Testis (tissue), 3 donors: ENCODE data around the gene SERPINB12. TPM values are rescaled to one million over a fixed set of nuclear protein-coding genes. Genes with fewer than 3 reads are reported as not detected.

Source experiments
- DNase-seq: peaks from one replicate; pipeline ENCODE4 v3.0.0-alpha.2; 2019
- H3K27ac ChIP-seq, 2 donors: fragments of 200-600 bp; sonication (generic); one replicate each; pipeline ENCODE4 v1.5.1; 2019
- H3K27me3 ChIP-seq: fragments of 200-600 bp; sonication (generic); one replicate; pipeline ENCODE4 v1.5.1; 2019
- H3K36me3 ChIP-seq: fragments of 200-600 bp; sonication (generic); one replicate; pipeline ENCODE4 v1.5.1; 2017; ENCODE audit warnings: low read depth; ENCODE audit errors: missing control alignments
- H3K4me1 ChIP-seq: fragments of 200-600 bp; sonication (generic); one replicate; pipeline ENCODE4 v1.5.1; 2019
- H3K4me3 ChIP-seq, 2 donors: fragments of 200-600 bp; sonication (generic); one replicate each; pipeline ENCODE4 v1.5.1; 2017 to 2019
- H3K9me3 ChIP-seq: fragments of 200-600 bp; sonication (generic); one replicate; pipeline ENCODE4 v1.5.1; 2017
- CTCF ChIP-seq, 3 experiments: fragments of 450-650 bp in 2 of 3; fragments of 200-600 bp in 1 of 3; sonication (generic) in 1 of 3; IDR thresholded peaks; one replicate each; pipeline ENCODE4 v1.5.1; 2016 to 2019; ENCODE audit warnings: antibody characterized with exemption in 3 of 3, mild to moderate bottlenecking in 2 of 3, moderate library complexity in 1 of 3
- POLR2A ChIP-seq: fragments of 450-650 bp; IDR thresholded peaks from one replicate; pipeline ENCODE4 v1.6.1; 2017; ENCODE audit warnings: antibody characterized with exemption, mild to moderate bottlenecking, moderate library complexity
- WGBS, 2 donors: methylation state at CpG; one replicate each; pipeline ENCODE4 v1.1.5; 2018; 5-methylcytosine and 5-hydroxymethylcytosine counted together
- intact Hi-C: fragments of 100-400 bp; cut with DNase I; formaldehyde crosslinking; loops from one replicate; pipeline ENCODE4 v1.15.1; 2023; ENCODE audit warnings: low total_unique reads
- polyA plus RNA-seq: library from polyadenylated mRNA; stranded (reverse); fragments of 350-450 nt; fragmentation: Illumina TruSeq; extraction: RNeasy Lipid Tissue Mini Kit (QIAGEN cat#74804); gene quantifications from one replicate; pipeline ENCODE4 v1.2.3, GENCODE V29; 2014; ENCODE audit warnings: low read depth, low replicate concordance; ENCODE audit not compliant: insufficient read depth
- total RNA-seq, 2 donors: library from RNA; depleted of rRNA; stranded (reverse); fragments of >200 nt; gene quantifications; one replicate each; pipeline ENCODE4 v1.2.3, GENCODE V29; 2016

The SERPINB12 gene
- total and polyA plus RNA-seq, 3 donors from 2014 or later = 0.56 to 1.1 (median 0.94) TPM

GRCh38 chr18:63617049-63617914, 75.1 kb downstream of the SERPINB12 start:
- no peaks in the 10 kb centered on the region for H3K36me3 ChIP-seq
- intact Hi-C loops = no loop called here
- DNase-seq = no peak
- 36 to 38% methylated on average over 3 of the region's 3 CpGs for WGBS, 2 donors
- no peak overlapping the region for H3K27ac ChIP-seq
- no peaks in the 10 kb centered on the region for H3K9me3 ChIP-seq
- H3K4me1 ChIP-seq = no peaks in the 10 kb centered on the region
- no peak for TF ChIP-seq CTCF (IDR thresholded peaks at IDR 0.05)
- TF ChIP-seq POLR2A = no peak
- no peaks in the 10 kb centered on the region for H3K27me3 ChIP-seq
- H3K4me3 ChIP-seq = no peak overlapping the region

- no peak for TF ChIP-seq CTCF (IDR thresholded peaks at IDR 0.05)
- no peak for TF ChIP-seq POLR2A
- intact Hi-C loops = no loop called here
- 82 to 86% methylated on average over 2 of the region's 2 CpGs for WGBS, 2 donors
Observed at GRCh38 chr18:63617915-63618234, 75.7 kb downstream of the SERPINB12 start.

More at GRCh38 chr18:63617915-63618234, 75.7 kb downstream of the SERPINB12 start:
- Histone ChIP-seq H3K36me3 (no peaks in the 10 kb centered on the region), H3K4me1 (no peaks in the 10 kb centered on the region), H3K27ac (no peak overlapping the region), H3K9me3 (no peaks in the 10 kb centered on the region), H3K27me3 (no peaks in the 10 kb centered on the region), H3K4me3 (no peak overlapping the region)
- DNase-seq = no peak

Other genes with a start within 250 kb of the SERPINB12 start
- gene BCL2, start 222.6 kb upstream of the SERPINB12 start, total RNA-seq = 10 to 100 TPM; 16.0 to 20.8 TPM
- 6.3 TPM for gene BCL2, start 222.6 kb upstream of the SERPINB12 start, polyA plus RNA-seq
- 10 to 100 TPM; 41.7 to 64.1 TPM for gene KDSR, start 175.2 kb upstream of the SERPINB12 start, total RNA-seq
- gene KDSR, start 175.2 kb upstream of the SERPINB12 start, polyA plus RNA-seq = 30.2 TPM
- gene VPS4B, start 119.9 kb upstream of the SERPINB12 start, total RNA-seq = 10 to 100 TPM; 25.6 to 30.9 TPM
- 36.0 TPM for gene VPS4B, start 119.9 kb upstream of the SERPINB12 start, polyA plus RNA-seq
- 1 to 10 TPM; 1.7 to 8.1 TPM for gene SERPINB5, start 65.4 kb upstream of the SERPINB12 start, total RNA-seq
- 15.6 TPM for gene SERPINB5, start 65.4 kb upstream of the SERPINB12 start, polyA plus RNA-seq
- gene SERPINB13, start 45.0 kb downstream of the SERPINB12 start, total RNA-seq = not detected
- gene SERPINB13, start 45.0 kb downstream of the SERPINB12 start, polyA plus RNA-seq = not detected
- gene SERPINB4, start 101.9 kb downstream of the SERPINB12 start, total RNA-seq = under 1 TPM in 1 of 2 donors, not detected in 1; 0.24 TPM
- 0.90 TPM for gene SERPINB4, start 101.9 kb downstream of the SERPINB12 start, polyA plus RNA-seq
- 1 to 10 TPM in 1 of 2 donors, under 1 TPM in 1; 0.74 to 1.1 TPM for gene SERPINB3, start 119.5 kb downstream of the SERPINB12 start, total RNA-seq
- gene SERPINB3, start 119.5 kb downstream of the SERPINB12 start, polyA plus RNA-seq = 2.4 TPM
- gene SERPINB11, start 160.6 kb downstream of the SERPINB12 start, total RNA-seq = 1 to 10 TPM in 1 of 2 donors, under 1 TPM in 1; 0.50 to 2.0 TPM
- 0.34 TPM for gene SERPINB11, start 160.6 kb downstream of the SERPINB12 start, polyA plus RNA-seq
- under 1 TPM in 1 of 2 donors, not detected in 1; 0.25 TPM for gene SERPINB7, start 233.0 kb downstream of the SERPINB12 start, total RNA-seq
- gene SERPINB7, start 233.0 kb downstream of the SERPINB12 start, polyA plus RNA-seq = 0.16 TPM